Measurements from ENCODE around the gene BUB1B.

Gene BUB1B

GRCh38 chr15:40244961-40245523 lies 84.2 kb downstream of the BUB1B start:
- no peak for TF ChIP-seq CTCF (IDR thresholded peaks at IDR 0.05; ENCODE audit: low read depth, low read length, missing control alignments)
- no peak overlapping the region for H3K27ac ChIP-seq

GRCh38 chr15:40245666-40246450 lies 85.0 kb downstream of the BUB1B start:
- Histone ChIP-seq H3K27me3 (replicated peaks) (no peaks in the 10 kb centered on the region), H3K4me3 (ENCODE audit: low read depth, low read length) (no peak overlapping the region), H3K36me3 (replicated peaks) (no peaks in the 10 kb centered on the region), H3K27ac (no peak overlapping the region)
- TF ChIP-seq CTCF (IDR thresholded peaks at IDR 0.05; ENCODE audit: low read depth, low read length, missing control alignments), result no peak
- no peak for DNase-seq
- in situ Hi-C loops (cut with HindIII; ENCODE audit: low pct_ligation_motif_present, low sequenced_read_pairs), result no loop called here

More at GRCh38 chr15:40244961-40245523, 84.2 kb downstream of the BUB1B start:
- Histone ChIP-seq H3K4me3 (ENCODE audit: low read depth, low read length) (no peak overlapping the region), H3K36me3 (replicated peaks) (no peaks in the 10 kb centered on the region), H3K27me3 (replicated peaks) (no peaks in the 10 kb centered on the region)
- no peak for DNase-seq
- in situ Hi-C loops (cut with HindIII; ENCODE audit: low pct_ligation_motif_present, low sequenced_read_pairs), result no loop called here

DNA sequence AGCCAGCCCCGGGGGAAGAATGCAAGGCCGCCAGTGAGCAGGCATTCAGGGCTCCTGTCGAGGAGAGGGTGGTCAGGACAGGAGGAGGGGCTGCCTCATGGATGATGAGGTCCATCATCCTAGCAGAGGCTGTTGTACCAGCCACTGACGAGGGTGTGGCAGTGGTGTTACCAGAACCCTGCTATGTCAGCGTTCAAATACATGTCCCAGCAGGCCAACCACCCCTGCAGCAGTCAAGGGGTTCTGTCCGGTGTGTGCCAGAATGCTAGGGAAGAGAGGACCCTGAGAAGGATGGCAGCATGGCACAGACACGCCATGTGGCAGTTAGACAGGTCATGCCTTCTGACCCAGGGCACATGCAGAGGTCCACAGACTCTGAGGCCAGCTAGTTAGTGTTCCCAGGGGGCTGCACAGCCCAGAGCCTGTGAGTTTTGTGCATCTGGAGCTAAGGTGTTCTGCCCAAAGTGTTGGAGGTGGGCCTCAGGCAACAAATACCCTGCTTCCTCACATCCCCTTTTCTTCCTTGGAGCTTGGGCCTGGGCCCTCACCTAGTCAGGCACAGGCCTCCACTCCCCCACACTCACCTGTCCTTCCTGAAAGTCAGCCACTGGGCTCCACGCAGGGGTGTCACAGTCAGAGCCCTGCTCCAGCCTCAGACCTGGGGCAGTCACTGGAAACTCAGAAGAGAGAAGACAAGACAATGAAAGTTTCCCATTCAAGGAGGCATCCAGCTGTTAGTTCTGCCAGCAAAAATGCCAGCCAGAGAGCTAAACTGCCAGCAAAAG lies 85.8 kb downstream of the BUB1B start:
- H3K27me3 ChIP-seq (replicated peaks), result no peaks in the 10 kb centered on the region
- H3K27ac ChIP-seq, result no peak overlapping the region
- in situ Hi-C loops (cut with HindIII; ENCODE audit: low pct_ligation_motif_present, low sequenced_read_pairs), result no loop called here
- H3K4me3 ChIP-seq (ENCODE audit: low read depth, low read length), result no peak overlapping the region
- H3K36me3 ChIP-seq (replicated peaks), result no peaks in the 10 kb centered on the region
- no peak for TF ChIP-seq CTCF (IDR thresholded peaks at IDR 0.05; ENCODE audit: low read depth, low read length, missing control alignments)
- DNase-seq, result no peak

DNA sequence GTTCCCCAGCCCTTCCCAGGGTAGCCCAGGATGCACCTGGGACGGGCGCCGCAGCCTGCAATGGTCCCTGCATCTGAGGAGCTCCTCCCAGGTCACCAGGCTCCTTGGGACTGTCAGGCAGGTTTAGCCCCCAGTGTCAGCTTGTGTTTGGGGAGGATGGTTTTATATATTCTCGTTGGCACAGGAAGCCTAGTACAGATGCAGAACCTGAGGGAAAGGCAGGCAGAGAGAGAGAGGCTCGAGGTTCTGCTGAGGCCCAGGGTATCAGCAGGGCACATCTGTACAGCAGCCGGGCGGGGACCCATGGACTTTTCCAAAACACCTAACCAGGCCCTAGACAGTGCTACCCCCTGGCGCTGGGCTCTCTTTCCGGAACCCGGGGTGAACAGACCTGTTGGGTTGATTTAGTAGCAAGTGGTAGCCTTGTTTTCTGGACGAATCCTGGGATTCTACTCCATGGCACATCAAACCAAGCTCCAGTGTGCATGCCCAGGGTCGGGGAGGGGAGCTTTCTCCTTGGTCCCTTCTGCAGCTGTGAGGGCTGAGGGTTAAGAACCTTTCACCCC lies 86.6 kb downstream of the BUB1B start:
- no peak overlapping the region for H3K4me3 ChIP-seq (ENCODE audit: low read depth, low read length)
- no peak for DNase-seq
- peaks cover 7% of the 10 kb centered on the region for H3K27me3 ChIP-seq (replicated peaks)
- H3K27ac ChIP-seq, result no peak overlapping the region
- no peaks in the 10 kb centered on the region for H3K36me3 ChIP-seq (replicated peaks)
- in situ Hi-C loops (cut with HindIII; ENCODE audit: low pct_ligation_motif_present, low sequenced_read_pairs), result no loop called here
- no peak for TF ChIP-seq CTCF (IDR thresholded peaks at IDR 0.05; ENCODE audit: low read depth, low read length, missing control alignments)

- no peak for TF ChIP-seq CTCF (IDR thresholded peaks at IDR 0.05; ENCODE audit: low read depth, low read length, missing control alignments)
- DNase-seq, result no peak
- H3K4me3 ChIP-seq (ENCODE audit: low read depth, low read length), result no peak overlapping the region
- H3K36me3 ChIP-seq (replicated peaks), result no peaks in the 10 kb centered on the region
- H3K27me3 ChIP-seq (replicated peaks), result peaks cover 11% of the 10 kb centered on the region
- in situ Hi-C loops (cut with HindIII; ENCODE audit: low pct_ligation_motif_present, low sequenced_read_pairs), result no loop called here
- no peak overlapping the region for H3K27ac ChIP-seq
These were observed 87.3 kb downstream of the BUB1B start for GRCh38 chr15:40248006-40248783.
